HCT116 (cell line): Measurements from ENCODE around the gene CD99. TPM values are rescaled to one million over a fixed set of nuclear protein-coding genes. Genes with fewer than 3 reads are reported as not detected.

Experiments used
- ATAC-seq: fragments of 200-7000 bp; cut with Tn5 transposase; 2 replicates; pipeline ENCODE4 v1.9.1; 2020; ENCODE audit warnings: mild to moderate bottlenecking, moderate library complexity
- BruUV-seq: library from RNA; stranded (reverse); fragments of 400-500 nt; replicated peaks from 2 replicates; lab custom pipeline; 2021; lab: Mats Ljungman, UMichigan
- CTCF ChIA-PET: fragments of 300-600 bp; sonication (Branson Sonifier 250); formaldehyde crosslinking; loops from one replicate; lab custom pipeline; 2021; ENCODE audit warnings: antibody characterized with exemption; lab: Charles Lee
- POLR2A ChIA-PET: fragments of 300-600, 350-600 bp; sonication (Branson Sonifier 250); formaldehyde crosslinking; loops from one replicate; lab custom pipeline; 2021; ENCODE audit warnings: antibody characterized with exemption; lab: Charles Lee
- RAD21 ChIA-PET, 2 experiments: fragments of 300-600 bp; sonication (Branson Sonifier 250); formaldehyde crosslinking; loops; one replicate each; lab custom pipeline; 2023; ENCODE audit warnings: low total read pairs in 2 of 2; ENCODE audit not compliant: uncharacterized antibody in 2 of 2, unreplicated experiment in 2 of 2, low non-redundant PET in 1 of 2; lab: Charles Lee
- DNase-seq: peaks from one replicate; pipeline ENCODE4 v3.0.0-alpha.2; 2010; ENCODE audit warnings: low read depth, low spot score
- H2AFZ ChIP-seq: fragments of 200-600 bp; shearing (Covaris generic), sonication (generic); 2 replicates; pipeline ENCODE4 v1.6.1; 2017; ENCODE audit warnings: low read depth, mixed run types, mixed read lengths, antibody characterized with exemption, low read length; ENCODE audit not compliant: poor library complexity, severe bottlenecking
- H3K27ac ChIP-seq: 2 replicates; pipeline ENCODE4 v1.5.1; 2012; ENCODE audit warnings: low read depth, low read length
- H3K27me3 ChIP-seq: fragments of 200-600 bp; sonication (generic); 2 replicates; pipeline ENCODE4 v1.6.1; 2016; ENCODE audit warnings: mixed run types, low read length, mixed read lengths; ENCODE audit not compliant: insufficient read depth
- H3K36me3 ChIP-seq, 2 experiments: fragments of 200-500 bp in 1 of 2; fragments of 200-600 bp in 1 of 2; sonication (Bioruptor generic) in 1 of 2; sonication (generic) in 1 of 2; 2 replicates each; pipeline versions ENCODE4 v1.5.1 to v1.6.1; 2014 to 2016; ENCODE audit warnings: low read length in 2 of 2, inconsistent platforms in 1 of 2, mixed read lengths in 1 of 2, mixed run types in 1 of 2; ENCODE audit not compliant: insufficient read depth in 2 of 2, control insufficient read depth in 1 of 2
- H3K4me1 ChIP-seq, 2 experiments: fragments of 200-600 bp in 1 of 2; sonication (generic) in 1 of 2; 2 replicates each; pipeline versions ENCODE4 v1.5.1 to v1.6.1; 2012 to 2017; ENCODE audit warnings: low read length in 2 of 2, inconsistent platforms in 1 of 2, mild to moderate bottlenecking in 1 of 2, mixed read lengths in 1 of 2, mixed run types in 1 of 2, moderate library complexity in 1 of 2; ENCODE audit not compliant: insufficient read depth in 2 of 2, control insufficient read depth in 1 of 2
- H3K4me2 ChIP-seq: fragments of 200-600 bp; sonication (generic); 2 replicates; pipeline ENCODE4 v1.6.1; 2017; ENCODE audit warnings: mixed run types, low read length, mixed read lengths
- H3K4me3 ChIP-seq, 2 experiments: fragments of 200-600 bp in 1 of 2; sonication (generic) in 1 of 2; replicated peaks in 1 of 2; 2 replicates each; pipeline ENCODE4 v1.5.1; 2011 to 2016; ENCODE audit warnings: low read length in 2 of 2, control low read depth in 1 of 2, low read depth in 1 of 2, mild to moderate bottlenecking in 1 of 2, mixed read lengths in 1 of 2, mixed run types in 1 of 2
- H3K79me2 ChIP-seq: fragments of 200-600 bp; sonication (generic); 2 replicates; pipeline ENCODE4 v1.6.1; 2017; ENCODE audit warnings: mild to moderate bottlenecking, mixed run types, low read length, moderate library complexity, mixed read lengths; ENCODE audit not compliant: insufficient read depth
- H3K9ac ChIP-seq: fragments of 200-600 bp; sonication (generic); 2 replicates; pipeline ENCODE4 v1.6.1; 2016; ENCODE audit warnings: low read length, mixed read lengths
- H3K9me2 ChIP-seq: fragments of 200-600 bp; sonication (generic), shearing (Covaris generic); 2 replicates; pipeline ENCODE4 v1.6.1; 2017; ENCODE audit warnings: mixed run types, mild to moderate bottlenecking, moderate library complexity; ENCODE audit not compliant: insufficient read depth
- H3K9me3 ChIP-seq, 2 experiments: fragments of 200-500 bp in 1 of 2; fragments of 200-600 bp in 1 of 2; sonication (Bioruptor generic) in 1 of 2; sonication (generic) in 1 of 2; 2 replicates each; pipeline ENCODE4 v1.6.1; 2014 to 2017; ENCODE audit warnings: low read length in 2 of 2, mixed read lengths in 2 of 2, inconsistent platforms in 1 of 2, low read depth in 1 of 2, mild to moderate bottlenecking in 1 of 2, mixed run types in 1 of 2, moderate library complexity in 1 of 2; ENCODE audit not compliant: control insufficient read depth in 1 of 2, insufficient read depth in 1 of 2
- H4K20me1 ChIP-seq: fragments of 200-600 bp; sonication (generic), shearing (Covaris generic); 2 replicates; pipeline ENCODE4 v1.6.1; 2017; ENCODE audit warnings: mixed run types, mild to moderate bottlenecking, moderate library complexity; ENCODE audit not compliant: insufficient read depth
- CBX3 ChIP-seq: IDR thresholded peaks from 2 replicates; pipeline ENCODE4 v1.6.1; 2012; ENCODE audit warnings: low read depth
- CEBPB ChIP-seq: IDR thresholded peaks from 2 replicates; pipeline ENCODE4 v1.6.1; 2012; ENCODE audit warnings: low read depth
- EGR1 ChIP-seq: IDR thresholded peaks from 2 replicates; pipeline ENCODE4 v1.6.1; 2012; ENCODE audit warnings: low read depth
- EZH2 ChIP-seq: fragments of 200-600 bp; sonication (generic); IDR thresholded peaks from 2 replicates; pipeline ENCODE4 v1.6.1; 2017; ENCODE audit warnings: antibody characterized with exemption, mixed run types
- EZH2phosphoT487 ChIP-seq: fragments of 200-600 bp; IDR thresholded peaks from 2 replicates; pipeline ENCODE4 v1.6.1; 2018; ENCODE audit warnings: antibody characterized with exemption, borderline replicate concordance
- FOSL1 ChIP-seq: IDR thresholded peaks from 2 replicates; pipeline ENCODE4 v1.6.1; 2012; ENCODE audit warnings: low read depth
- JUND ChIP-seq: IDR thresholded peaks from 2 replicates; pipeline ENCODE4 v1.6.1; 2012
- POLR2A ChIP-seq: IDR thresholded peaks from 2 replicates; pipeline ENCODE4 v1.7.0; 2011; ENCODE audit warnings: borderline replicate concordance; ENCODE audit not compliant: insufficient read depth, insufficient read length; ENCODE audit errors: extremely low read depth
- POLR2AphosphoS5 ChIP-seq: IDR thresholded peaks from 2 replicates; pipeline ENCODE4 v1.6.1; 2011; ENCODE audit warnings: mild to moderate bottlenecking, low read depth, low read length, moderate library complexity
- RAD21 ChIP-seq: IDR thresholded peaks from 2 replicates; pipeline ENCODE4 v1.6.1; 2012; ENCODE audit warnings: low read depth, mild to moderate bottlenecking
- SIN3A ChIP-seq: IDR thresholded peaks from 2 replicates; pipeline ENCODE4 v1.6.1; 2012; ENCODE audit warnings: low read depth
- SP1 ChIP-seq: IDR thresholded peaks from 2 replicates; pipeline ENCODE4 v1.6.1; 2012; ENCODE audit warnings: low read depth
- SRF ChIP-seq: IDR thresholded peaks from 2 replicates; pipeline ENCODE4 v1.6.1; 2012; ENCODE audit warnings: low read depth
- YY1 ChIP-seq: IDR thresholded peaks from 2 replicates; pipeline ENCODE4 v1.6.1; 2011; ENCODE audit warnings: low read length, low read depth, moderate library complexity, mild to moderate bottlenecking; ENCODE audit not compliant: insufficient replicate concordance; ENCODE audit errors: extremely low read depth
- ZFX ChIP-seq: fragments of 450-650 bp; IDR thresholded peaks from 2 replicates; pipeline ENCODE4 v1.6.1; 2017
- ZNF274 ChIP-seq: fragments of 200-500 bp; sonication (Bioruptor generic); IDR thresholded peaks from 2 replicates; pipeline ENCODE4 v1.6.1; 2014; ENCODE audit warnings: mild to moderate bottlenecking, low read depth, low read length, inconsistent platforms
- intact Hi-C: fragments of 100-400 bp; cut with micrococcal nuclease; formaldehyde crosslinking; loops from 2 replicates; pipeline ENCODE4 v1.10.0; 2022
- total RNA-seq: library from RNA; stranded (reverse); gene quantifications from one replicate; pipeline ENCODE4 v1.2.1, GENCODE V29; 2021; ENCODE audit not compliant: unreplicated experiment
- TF ChIP-seq, protein P1 (sequence below): IDR thresholded peaks from 2 replicates; pipeline ENCODE4 v1.6.1; 2011; ENCODE audit warnings: mild to moderate bottlenecking, low read length, moderate library complexity; ENCODE audit not compliant: insufficient replicate concordance; ENCODE audit errors: extremely low read depth
- TF ChIP-seq, protein P2 (sequence below): IDR thresholded peaks from 2 replicates; pipeline ENCODE4 v1.6.1; 2012; ENCODE audit warnings: low read depth
- TF ChIP-seq, protein P3 (sequence below), 3 experiments: fragments of 200-600 bp in 1 of 3; sonication (generic) in 1 of 3; IDR thresholded peaks in 2 of 3; conservative IDR thresholded peaks in 1 of 3; 2 replicates each; pipeline ENCODE4 v1.5.1; 2012 to 2017; ENCODE audit warnings: low read depth in 2 of 3, low read length in 2 of 3, antibody characterized with exemption in 1 of 3, borderline replicate concordance in 1 of 3, control low read depth in 1 of 3, mild to moderate bottlenecking in 1 of 3, mixed read lengths in 1 of 3, mixed run types in 1 of 3, moderate library complexity in 1 of 3; ENCODE audit not compliant: insufficient read depth in 1 of 3
- TF ChIP-seq, protein P4 (sequence below): IDR thresholded peaks from 2 replicates; pipeline ENCODE4 v1.6.1; 2012
- TF ChIP-seq, protein P5 (sequence below): IDR thresholded peaks from 2 replicates; pipeline ENCODE4 v1.6.1; 2012

Gene CD99
- total RNA-seq, 1 experiment from 2014 or later, result 59.6 TPM

DNA sequence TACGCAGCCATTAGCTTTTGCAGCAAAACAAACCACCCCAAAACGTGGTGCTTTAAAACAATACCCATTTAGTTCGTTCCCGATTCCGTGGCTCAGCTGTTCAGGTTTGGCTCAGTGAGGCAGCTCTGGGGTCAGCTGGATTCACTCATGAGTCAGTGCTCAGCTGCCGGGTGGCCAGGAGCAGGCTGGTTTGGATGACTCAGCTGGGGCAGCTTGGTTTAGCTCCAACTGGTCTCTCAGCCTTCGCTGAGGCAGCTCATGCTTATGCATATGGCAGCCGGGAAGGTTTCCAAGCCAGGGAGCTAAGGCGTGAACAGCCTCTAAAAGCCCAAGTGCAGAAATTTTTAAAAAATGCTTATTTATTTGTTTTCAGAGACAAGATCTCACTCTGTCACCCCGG is 13.3 kb upstream of the CD99 start:
- Histone ChIP-seq H3K4me2 (peak overlapping the region; percentile 56), H3K36me3 (no peaks in the 10 kb centered on the region)
- BruUV-seq, result no TSS peak

More for the DNA sequence above, 13.3 kb upstream of the CD99 start:
- no peaks in the 10 kb centered on the region for H4K20me1 ChIP-seq
- peaks cover 0 to 17% of the 10 kb centered on the region in 2 experiments; a peak in 2 of 4 replicates for H3K4me1 ChIP-seq
- H3K9ac ChIP-seq, result no peak overlapping the region
- H3K9me3 ChIP-seq, result no peaks in the 10 kb centered on the region
- H3K79me2 ChIP-seq, result no peaks in the 10 kb centered on the region
- TF ChIP-seq, protein P1, sequence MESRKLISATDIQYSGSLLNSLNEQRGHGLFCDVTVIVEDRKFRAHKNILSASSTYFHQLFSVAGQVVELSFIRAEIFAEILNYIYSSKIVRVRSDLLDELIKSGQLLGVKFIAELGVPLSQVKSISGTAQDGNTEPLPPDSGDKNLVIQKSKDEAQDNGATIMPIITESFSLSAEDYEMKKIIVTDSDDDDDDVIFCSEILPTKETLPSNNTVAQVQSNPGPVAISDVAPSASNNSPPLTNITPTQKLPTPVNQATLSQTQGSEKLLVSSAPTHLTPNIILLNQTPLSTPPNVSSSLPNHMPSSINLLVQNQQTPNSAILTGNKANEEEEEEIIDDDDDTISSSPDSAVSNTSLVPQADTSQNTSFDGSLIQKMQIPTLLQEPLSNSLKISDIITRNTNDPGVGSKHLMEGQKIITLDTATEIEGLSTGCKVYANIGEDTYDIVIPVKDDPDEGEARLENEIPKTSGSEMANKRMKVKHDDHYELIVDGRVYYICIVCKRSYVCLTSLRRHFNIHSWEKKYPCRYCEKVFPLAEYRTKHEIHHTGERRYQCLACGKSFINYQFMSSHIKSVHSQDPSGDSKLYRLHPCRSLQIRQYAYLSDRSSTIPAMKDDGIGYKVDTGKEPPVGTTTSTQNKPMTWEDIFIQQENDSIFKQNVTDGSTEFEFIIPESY, result no peak
- TF ChIP-seq, protein P2, sequence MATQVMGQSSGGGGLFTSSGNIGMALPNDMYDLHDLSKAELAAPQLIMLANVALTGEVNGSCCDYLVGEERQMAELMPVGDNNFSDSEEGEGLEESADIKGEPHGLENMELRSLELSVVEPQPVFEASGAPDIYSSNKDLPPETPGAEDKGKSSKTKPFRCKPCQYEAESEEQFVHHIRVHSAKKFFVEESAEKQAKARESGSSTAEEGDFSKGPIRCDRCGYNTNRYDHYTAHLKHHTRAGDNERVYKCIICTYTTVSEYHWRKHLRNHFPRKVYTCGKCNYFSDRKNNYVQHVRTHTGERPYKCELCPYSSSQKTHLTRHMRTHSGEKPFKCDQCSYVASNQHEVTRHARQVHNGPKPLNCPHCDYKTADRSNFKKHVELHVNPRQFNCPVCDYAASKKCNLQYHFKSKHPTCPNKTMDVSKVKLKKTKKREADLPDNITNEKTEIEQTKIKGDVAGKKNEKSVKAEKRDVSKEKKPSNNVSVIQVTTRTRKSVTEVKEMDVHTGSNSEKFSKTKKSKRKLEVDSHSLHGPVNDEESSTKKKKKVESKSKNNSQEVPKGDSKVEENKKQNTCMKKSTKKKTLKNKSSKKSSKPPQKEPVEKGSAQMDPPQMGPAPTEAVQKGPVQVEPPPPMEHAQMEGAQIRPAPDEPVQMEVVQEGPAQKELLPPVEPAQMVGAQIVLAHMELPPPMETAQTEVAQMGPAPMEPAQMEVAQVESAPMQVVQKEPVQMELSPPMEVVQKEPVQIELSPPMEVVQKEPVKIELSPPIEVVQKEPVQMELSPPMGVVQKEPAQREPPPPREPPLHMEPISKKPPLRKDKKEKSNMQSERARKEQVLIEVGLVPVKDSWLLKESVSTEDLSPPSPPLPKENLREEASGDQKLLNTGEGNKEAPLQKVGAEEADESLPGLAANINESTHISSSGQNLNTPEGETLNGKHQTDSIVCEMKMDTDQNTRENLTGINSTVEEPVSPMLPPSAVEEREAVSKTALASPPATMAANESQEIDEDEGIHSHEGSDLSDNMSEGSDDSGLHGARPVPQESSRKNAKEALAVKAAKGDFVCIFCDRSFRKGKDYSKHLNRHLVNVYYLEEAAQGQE, result no peak
- TF ChIP-seq, protein P3, sequence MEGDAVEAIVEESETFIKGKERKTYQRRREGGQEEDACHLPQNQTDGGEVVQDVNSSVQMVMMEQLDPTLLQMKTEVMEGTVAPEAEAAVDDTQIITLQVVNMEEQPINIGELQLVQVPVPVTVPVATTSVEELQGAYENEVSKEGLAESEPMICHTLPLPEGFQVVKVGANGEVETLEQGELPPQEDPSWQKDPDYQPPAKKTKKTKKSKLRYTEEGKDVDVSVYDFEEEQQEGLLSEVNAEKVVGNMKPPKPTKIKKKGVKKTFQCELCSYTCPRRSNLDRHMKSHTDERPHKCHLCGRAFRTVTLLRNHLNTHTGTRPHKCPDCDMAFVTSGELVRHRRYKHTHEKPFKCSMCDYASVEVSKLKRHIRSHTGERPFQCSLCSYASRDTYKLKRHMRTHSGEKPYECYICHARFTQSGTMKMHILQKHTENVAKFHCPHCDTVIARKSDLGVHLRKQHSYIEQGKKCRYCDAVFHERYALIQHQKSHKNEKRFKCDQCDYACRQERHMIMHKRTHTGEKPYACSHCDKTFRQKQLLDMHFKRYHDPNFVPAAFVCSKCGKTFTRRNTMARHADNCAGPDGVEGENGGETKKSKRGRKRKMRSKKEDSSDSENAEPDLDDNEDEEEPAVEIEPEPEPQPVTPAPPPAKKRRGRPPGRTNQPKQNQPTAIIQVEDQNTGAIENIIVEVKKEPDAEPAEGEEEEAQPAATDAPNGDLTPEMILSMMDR (IDR thresholded peaks at IDR 0.05 in 2 of 3, conservative IDR thresholded peaks at IDR 0.05 in 1 of 3; ENCODE audit: borderline replicate concordance in 1 of 3, insufficient read depth in 1 of 3, low read depth in 2 of 3, low read length in 2 of 3), result no peak
- peak; percentile 88 for TF ChIP-seq JUND
- TF ChIP-seq, protein P4, sequence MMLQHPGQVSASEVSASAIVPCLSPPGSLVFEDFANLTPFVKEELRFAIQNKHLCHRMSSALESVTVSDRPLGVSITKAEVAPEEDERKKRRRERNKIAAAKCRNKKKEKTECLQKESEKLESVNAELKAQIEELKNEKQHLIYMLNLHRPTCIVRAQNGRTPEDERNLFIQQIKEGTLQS, result no peak
- TF ChIP-seq ZFX, result no peak
- TF ChIP-seq SRF, result no peak
- TF ChIP-seq YY1, result peak; percentile 57
- TF ChIP-seq, protein P5, sequence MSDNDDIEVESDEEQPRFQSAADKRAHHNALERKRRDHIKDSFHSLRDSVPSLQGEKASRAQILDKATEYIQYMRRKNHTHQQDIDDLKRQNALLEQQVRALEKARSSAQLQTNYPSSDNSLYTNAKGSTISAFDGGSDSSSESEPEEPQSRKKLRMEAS, result peak; percentile 83
- no peak for TF ChIP-seq EZH2phosphoT487
- peak; percentile 53 for TF ChIP-seq SP1
- no peak for TF ChIP-seq POLR2AphosphoS5
- no peak for TF ChIP-seq EGR1
- no peak for TF ChIP-seq SIN3A
- TF ChIP-seq RAD21, result 0 out of 2 replicates have a peak, but pooled peaks have one; percentile 14
- TF ChIP-seq FOSL1, result peak; percentile 79
- TF ChIP-seq ZNF274, result no peak
- TF ChIP-seq EZH2, result no peak
- peak; percentile 88 for TF ChIP-seq CBX3
- TF ChIP-seq CEBPB, result no peak
- no peak for TF ChIP-seq POLR2A
- TF ChIP-seq, all 23 proteins: peak for 7
- ChIA-PET CTCF (no interaction called here), RAD21 (no interaction called here), POLR2A (no interaction called here)
- ATAC-seq, result peak; percentile 95
- Histone ChIP-seq H3K27me3 (no peaks in the 10 kb centered on the region), H3K4me3 (peak overlapping the region in 1 of 2 experiments; percentile 7; a peak in 1 of 4 replicates), H2AFZ (no peak overlapping the region), H3K27ac (no peak overlapping the region), H3K9me2 (no peaks in the 10 kb centered on the region)
- intact Hi-C loops, result no loop called here
- DNase-seq, result peak; percentile 40
